OCI-LY7 (cell line): Measurements from ENCODE around the gene CA5A.
"Not testable (repeated sequence)": the region's sequence is repeated elsewhere in the genome, so short reads cannot be mapped to it uniquely, and the experiment has no call there.

Experiments used
- CTCF ChIP-seq: fragments of 200-600 bp; sonication (generic); conservative IDR thresholded peaks from 2 replicates; pipeline ENCODE4 v1.5.1; 2014; ENCODE audit warnings: mild to moderate bottlenecking, antibody characterized with exemption, low read length, moderate library complexity, mixed read lengths
- EZH2phosphoT487 ChIP-seq: fragments of 200-600 bp; sonication (generic); IDR thresholded peaks from 2 replicates; pipeline ENCODE4 v1.6.1; 2018; ENCODE audit warnings: low read depth, borderline replicate concordance, mild to moderate bottlenecking, mixed run types, antibody characterized with exemption, low read length, moderate library complexity, mixed read lengths

GRCh38 chr16:87879411-87880013, 56.8 kb downstream of the CA5A start:
- not testable (repeated sequence) for TF ChIP-seq CTCF, EZH2phosphoT487
